Suppressor macrophage treated with lipopolysaccharide for 1 hour (primary cell): ENCODE data around the gene TRIM54.

Experiments
- DNase-seq, 3 donors: peaks; one replicate each; pipeline ENCODE4 v3.0.0-alpha.2; 2020 to 2022

TRIM54 gene

GRCh38 chr2:27281855-27282559 lies at the start of gene TRIM54:
TSS of gene TRIM54 (plus strand) at chr2:27282429. CDS start at chr2:27282732, 303 bp downstream.
- DNase-seq = peak in 2 of 3 donors; percentile 32 to 47

DNA sequence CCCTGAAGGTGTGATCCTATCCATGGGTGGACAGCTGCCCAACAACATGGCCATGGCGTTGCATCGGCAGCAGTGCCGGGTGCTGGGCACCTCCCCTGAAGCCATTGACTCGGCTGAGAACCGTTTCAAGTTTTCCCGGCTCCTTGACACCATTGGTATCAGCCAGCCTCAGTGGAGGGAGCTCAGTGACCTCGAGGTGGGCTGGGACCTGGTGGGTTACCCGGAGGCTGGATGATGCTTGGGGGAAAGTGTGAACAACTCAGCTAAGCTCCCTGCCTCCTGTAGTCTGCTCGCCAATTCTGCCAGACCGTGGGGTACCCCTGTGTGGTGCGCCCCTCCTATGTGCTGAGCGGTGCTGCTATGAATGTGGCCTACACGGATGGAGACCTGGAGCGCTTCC lies 48.9 kb upstream of the TRIM54 start:
- DNase-seq = no peak

DNA sequence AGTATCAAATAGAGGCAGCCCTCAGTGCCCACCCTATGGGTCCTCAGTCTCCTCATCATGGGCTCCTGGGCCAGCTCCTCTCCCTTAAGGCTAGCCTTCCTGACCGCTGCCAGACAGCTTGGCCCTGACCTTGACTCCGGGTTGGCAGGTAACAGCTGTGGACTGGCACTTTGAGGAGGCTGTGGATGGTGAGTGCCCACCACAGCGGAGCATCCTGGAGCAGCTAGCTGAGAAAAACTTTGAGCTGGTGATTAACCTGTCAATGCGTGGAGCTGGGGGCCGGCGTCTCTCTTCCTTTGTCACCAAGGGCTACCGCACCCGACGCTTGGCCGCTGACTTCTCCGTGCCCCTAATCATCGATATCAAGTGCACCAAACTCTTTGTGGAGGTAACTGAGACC lies 46.1 kb upstream of the TRIM54 start:
- DNase-seq = no peak

- DNase-seq = no peak
Measured at GRCh38 chr2:27236626-27237025, 45.6 kb upstream of the TRIM54 start.

DNA sequence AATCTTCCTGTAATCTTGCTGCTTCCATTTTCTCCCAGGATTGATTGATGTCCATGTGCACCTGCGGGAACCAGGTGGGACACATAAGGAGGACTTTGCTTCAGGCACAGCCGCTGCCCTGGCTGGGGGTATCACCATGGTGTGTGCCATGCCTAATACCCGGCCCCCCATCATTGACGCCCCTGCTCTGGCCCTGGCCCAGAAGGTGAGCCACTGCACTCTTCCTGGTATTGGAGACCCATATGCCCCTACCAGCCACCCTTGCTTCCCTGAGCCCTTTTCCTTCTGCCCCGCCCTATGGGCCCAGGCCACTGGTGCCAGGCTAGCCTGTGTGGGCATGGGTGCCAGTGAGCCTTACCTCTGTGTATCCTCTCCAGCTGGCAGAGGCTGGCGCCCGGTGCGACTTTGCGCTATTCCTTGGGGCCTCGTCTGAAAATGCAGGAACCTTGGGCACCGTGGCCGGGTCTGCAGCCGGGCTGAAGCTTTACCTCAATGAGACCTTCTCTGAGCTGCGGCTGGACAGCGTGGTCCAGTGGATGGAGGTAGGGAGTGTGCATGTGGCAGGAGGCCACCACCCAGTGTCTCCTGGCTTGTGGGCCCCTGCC lies 44.8 kb upstream of the TRIM54 start:
- DNase-seq = no peak

DNA sequence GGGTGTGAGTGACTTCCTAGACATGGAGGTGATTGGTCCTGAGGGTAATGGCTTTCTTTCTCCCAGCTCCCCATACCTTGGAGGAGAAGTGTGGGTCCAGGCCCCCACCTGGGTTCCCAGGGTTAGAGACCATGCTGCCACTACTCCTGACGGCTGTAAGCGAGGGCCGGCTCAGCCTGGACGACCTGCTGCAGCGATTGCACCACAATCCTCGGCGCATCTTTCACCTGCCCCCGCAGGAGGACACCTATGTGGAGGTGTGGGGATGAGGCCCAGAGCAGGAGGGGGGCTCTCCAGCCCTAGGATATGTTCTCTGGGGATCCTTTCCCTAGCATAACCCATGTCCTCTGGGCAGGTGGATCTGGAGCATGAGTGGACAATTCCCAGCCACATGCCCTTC lies 43.3 kb upstream of the TRIM54 start:
- no peak for DNase-seq

DNA sequence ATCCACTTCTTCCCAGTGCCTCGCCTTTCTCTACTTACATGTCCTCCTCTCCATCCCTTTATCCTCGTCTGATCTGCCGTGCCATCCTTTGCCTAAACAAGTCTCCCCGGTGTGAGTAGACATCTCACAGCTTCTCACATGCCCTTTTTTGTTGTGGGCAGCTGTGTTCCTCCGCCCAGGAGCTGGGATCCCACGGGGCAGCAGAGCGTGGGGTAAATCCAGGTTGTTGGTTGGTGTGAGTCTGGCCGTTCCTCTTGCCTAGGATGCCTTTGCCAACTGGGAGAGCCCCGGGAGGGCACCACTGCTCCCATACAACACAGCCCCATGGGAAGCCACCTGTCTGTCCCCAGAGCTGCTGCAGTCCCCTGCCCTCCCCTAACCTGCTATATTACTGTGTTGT lies 41.8 kb upstream of the TRIM54 start:
- no peak for DNase-seq

- no peak for DNase-seq
Measured at GRCh38 chr2:27241761-27242613, 40.2 kb upstream of the TRIM54 start.

- DNase-seq = no peak
Measured at GRCh38 chr2:27242614-27242951, 39.6 kb upstream of the TRIM54 start.

- no peak for DNase-seq
Measured at GRCh38 chr2:27243391-27244130, 38.7 kb upstream of the TRIM54 start.

DNA sequence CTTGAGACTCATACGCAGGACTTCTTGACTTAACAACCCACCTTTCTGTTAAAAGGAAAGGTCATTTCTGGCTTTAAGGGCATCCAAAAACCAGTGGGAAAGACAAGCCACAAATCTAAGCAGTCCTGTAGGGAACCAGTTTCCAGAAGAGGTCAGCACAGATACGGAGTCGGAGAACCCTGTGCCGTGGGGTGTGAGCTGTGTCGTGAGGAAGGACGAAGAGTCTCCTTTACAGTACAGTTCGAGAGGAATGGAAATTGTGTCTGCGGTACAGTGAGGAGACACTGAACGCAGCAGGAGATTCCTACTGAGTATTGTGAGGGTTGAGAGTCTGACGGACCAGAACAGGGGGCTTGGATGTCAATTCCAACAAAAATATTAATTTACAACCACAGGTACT lies 37.1 kb upstream of the TRIM54 start:
- DNase-seq = no peak

DNA sequence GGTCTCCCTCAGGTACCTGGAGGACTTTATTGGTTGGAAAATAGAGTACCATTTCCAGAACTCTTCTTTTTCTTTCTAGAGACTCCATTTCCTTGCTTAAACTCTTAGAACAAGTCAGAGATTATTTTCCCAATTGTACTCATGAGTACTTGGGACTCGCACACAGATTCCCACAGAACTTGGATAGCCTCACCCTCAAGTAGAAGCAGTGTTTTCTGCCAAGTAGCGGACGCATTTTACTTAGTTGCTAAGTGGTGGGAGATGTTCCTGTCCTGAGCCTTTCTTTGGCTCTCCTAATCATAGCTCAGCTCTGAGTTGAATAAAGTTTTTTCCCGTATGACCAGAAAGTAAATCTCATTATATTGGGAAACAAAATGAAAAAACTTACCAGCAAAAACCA lies 36.6 kb upstream of the TRIM54 start:
- no peak for DNase-seq

- no peak for DNase-seq
Measured at GRCh38 chr2:27247893-27248292, 34.3 kb upstream of the TRIM54 start.

GRCh38 chr2:27249159-27249890 lies 32.9 kb upstream of the TRIM54 start:
- no peak for DNase-seq

GRCh38 chr2:27249891-27250651 lies 32.2 kb upstream of the TRIM54 start:
- DNase-seq = peak; percentile 67 to 87 (median 79)

GRCh38 chr2:27250652-27251379 lies 31.4 kb upstream of the TRIM54 start:
- DNase-seq = no peak

GRCh38 chr2:27251766-27252165 lies 30.5 kb upstream of the TRIM54 start:
- DNase-seq = no peak

- no peak for DNase-seq
Measured at GRCh38 chr2:27255187-27255586, 27.0 kb upstream of the TRIM54 start.

DNA sequence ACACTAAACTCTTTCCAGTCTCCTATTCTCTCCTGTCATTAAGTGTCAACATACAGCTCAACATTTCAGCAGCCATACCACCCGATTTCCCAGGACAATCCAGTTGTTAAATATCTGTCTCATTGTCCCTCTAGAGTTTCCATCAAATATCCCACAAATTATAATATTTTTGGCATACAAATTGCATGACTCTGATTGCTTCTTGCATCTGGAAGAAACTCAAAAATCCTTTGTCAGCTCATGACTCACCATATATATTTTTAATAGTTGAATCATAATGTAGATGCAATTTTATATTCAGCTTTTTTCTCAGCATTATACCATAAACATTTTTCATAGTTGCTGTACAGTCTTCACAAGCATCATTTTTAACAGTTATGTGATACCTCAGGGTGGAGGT lies 26.6 kb upstream of the TRIM54 start:
- no peak for DNase-seq

GRCh38 chr2:27256855-27257454 lies 25.3 kb upstream of the TRIM54 start:
- DNase-seq = no peak

DNA sequence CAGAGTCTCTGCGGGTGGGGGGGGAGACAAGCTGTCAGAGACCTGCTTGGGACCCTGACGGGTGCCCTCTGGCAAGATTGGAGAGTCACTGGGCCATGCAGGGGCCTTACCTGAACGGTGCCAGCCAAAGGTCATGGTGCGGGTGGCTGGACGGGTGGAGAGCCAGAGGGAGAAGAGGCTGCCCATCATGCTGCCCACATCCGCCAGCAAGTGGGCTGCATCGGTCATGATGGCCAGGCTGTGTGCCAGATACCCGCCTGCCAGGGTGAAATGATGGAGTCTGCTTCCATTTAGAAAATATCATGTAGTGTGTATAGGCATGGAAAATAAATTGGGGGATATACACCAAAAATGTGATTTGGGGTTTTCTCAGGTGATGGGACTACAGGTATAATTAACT lies 24.2 kb upstream of the TRIM54 start:
- DNase-seq = no peak
